Measurements from ENCODE around the gene SULT1C2. TPM values are rescaled to one million over a fixed set of nuclear protein-coding genes. Genes with fewer than 3 reads are reported as not detected.

The SULT1C2 gene
- total RNA-seq, 1 experiment from 2014 or later: not detected

- POLR2A ChIA-PET (ENCODE audit: low non-redundant PET): no interaction called here
- no peak for TF ChIP-seq EZH2 (IDR thresholded peaks at IDR 0.05; ENCODE audit: borderline replicate concordance, low read depth, low read length, poor library complexity, severe bottlenecking)
- TF ChIP-seq, protein P1, sequence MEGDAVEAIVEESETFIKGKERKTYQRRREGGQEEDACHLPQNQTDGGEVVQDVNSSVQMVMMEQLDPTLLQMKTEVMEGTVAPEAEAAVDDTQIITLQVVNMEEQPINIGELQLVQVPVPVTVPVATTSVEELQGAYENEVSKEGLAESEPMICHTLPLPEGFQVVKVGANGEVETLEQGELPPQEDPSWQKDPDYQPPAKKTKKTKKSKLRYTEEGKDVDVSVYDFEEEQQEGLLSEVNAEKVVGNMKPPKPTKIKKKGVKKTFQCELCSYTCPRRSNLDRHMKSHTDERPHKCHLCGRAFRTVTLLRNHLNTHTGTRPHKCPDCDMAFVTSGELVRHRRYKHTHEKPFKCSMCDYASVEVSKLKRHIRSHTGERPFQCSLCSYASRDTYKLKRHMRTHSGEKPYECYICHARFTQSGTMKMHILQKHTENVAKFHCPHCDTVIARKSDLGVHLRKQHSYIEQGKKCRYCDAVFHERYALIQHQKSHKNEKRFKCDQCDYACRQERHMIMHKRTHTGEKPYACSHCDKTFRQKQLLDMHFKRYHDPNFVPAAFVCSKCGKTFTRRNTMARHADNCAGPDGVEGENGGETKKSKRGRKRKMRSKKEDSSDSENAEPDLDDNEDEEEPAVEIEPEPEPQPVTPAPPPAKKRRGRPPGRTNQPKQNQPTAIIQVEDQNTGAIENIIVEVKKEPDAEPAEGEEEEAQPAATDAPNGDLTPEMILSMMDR (conservative IDR thresholded peaks at IDR 0.05; ENCODE audit: low read depth, low read length): no peak
- no peaks in the 10 kb centered on the region for H3K27me3 ChIP-seq (replicated peaks; ENCODE audit: insufficient read depth, low read depth, low read length, poor library complexity)
- intact Hi-C loops (cut with micrococcal nuclease; ENCODE audit: unreplicated experiment): no loop called here
- CTCF ChIA-PET: no interaction called here
- no peaks in the 10 kb centered on the region for H3K36me3 ChIP-seq (ENCODE audit: insufficient read depth, low read length, poor library complexity, severe bottlenecking)
- no peak overlapping the region for H3K27ac ChIP-seq (ENCODE audit: low read depth, low read length, poor library complexity, severe bottlenecking)
- no peaks in the 10 kb centered on the region for H3K4me1 ChIP-seq (ENCODE audit: insufficient read depth, low read length, poor library complexity, severe bottlenecking)
- BruUV-seq (replicated peaks): no TSS peak
- DNase-seq (ENCODE audit: low spot score): no peak
- H3K9me3 ChIP-seq (ENCODE audit: low read depth, low read length, poor library complexity, severe bottlenecking): no peaks in the 10 kb centered on the region
- H3K4me3 ChIP-seq (ENCODE audit: low read depth, low read length, poor library complexity, severe bottlenecking): no peak overlapping the region
Measured at GRCh38 chr2:108243566-108243965, 45.1 kb upstream of the SULT1C2 start.

- Histone ChIP-seq H3K27me3 (replicated peaks; ENCODE audit: insufficient read depth, low read depth, low read length, poor library complexity) (no peaks in the 10 kb centered on the region), H3K9me3 (ENCODE audit: low read depth, low read length, poor library complexity, severe bottlenecking) (no peaks in the 10 kb centered on the region), H3K4me1 (ENCODE audit: insufficient read depth, low read length, poor library complexity, severe bottlenecking) (no peaks in the 10 kb centered on the region), H3K27ac (ENCODE audit: low read depth, low read length, poor library complexity, severe bottlenecking) (no peak overlapping the region), H3K36me3 (ENCODE audit: insufficient read depth, low read length, poor library complexity, severe bottlenecking) (no peaks in the 10 kb centered on the region), H3K4me3 (ENCODE audit: low read depth, low read length, poor library complexity, severe bottlenecking) (no peak overlapping the region)
- intact Hi-C loops (cut with micrococcal nuclease; ENCODE audit: unreplicated experiment): no loop called here
- ChIA-PET CTCF (no interaction called here), POLR2A (ENCODE audit: low non-redundant PET) (no interaction called here)
- BruUV-seq (replicated peaks): no TSS peak
- TF ChIP-seq, protein P1 (conservative IDR thresholded peaks at IDR 0.05; ENCODE audit: low read depth, low read length): no peak
- no peak for TF ChIP-seq EZH2 (IDR thresholded peaks at IDR 0.05; ENCODE audit: borderline replicate concordance, low read depth, low read length, poor library complexity, severe bottlenecking)
- DNase-seq (ENCODE audit: low spot score): no peak
Measured at GRCh38 chr2:108244667-108245414, 43.9 kb upstream of the SULT1C2 start.

DNA sequence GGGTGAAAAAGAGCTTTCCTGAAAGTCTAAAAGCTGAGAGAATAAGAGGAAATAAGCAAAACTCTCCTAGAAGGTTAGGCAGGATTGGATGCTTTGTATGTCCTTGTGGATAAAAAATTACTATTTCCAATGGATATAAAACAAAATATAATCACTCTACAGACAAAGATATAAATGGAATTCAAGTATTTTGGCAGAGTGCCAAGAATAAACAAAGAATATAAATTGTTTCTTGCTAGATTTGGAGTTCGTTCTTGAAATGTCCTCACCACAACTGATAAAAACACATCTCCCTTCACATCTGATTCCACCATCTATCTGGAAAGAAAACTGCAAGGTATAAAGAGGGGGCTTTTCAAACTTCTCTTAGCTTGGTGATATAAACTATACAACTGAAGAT lies 35.6 kb upstream of the SULT1C2 start:
- Histone ChIP-seq H3K4me3 (ENCODE audit: low read depth, low read length, poor library complexity, severe bottlenecking) (no peak overlapping the region), H3K4me1 (ENCODE audit: insufficient read depth, low read length, poor library complexity, severe bottlenecking) (no peaks in the 10 kb centered on the region), H3K9me3 (ENCODE audit: low read depth, low read length, poor library complexity, severe bottlenecking) (no peaks in the 10 kb centered on the region), H3K36me3 (ENCODE audit: insufficient read depth, low read length, poor library complexity, severe bottlenecking) (no peaks in the 10 kb centered on the region), H3K27ac (ENCODE audit: low read depth, low read length, poor library complexity, severe bottlenecking) (no peak overlapping the region), H3K27me3 (replicated peaks; ENCODE audit: insufficient read depth, low read depth, low read length, poor library complexity) (no peaks in the 10 kb centered on the region)
- CTCF ChIA-PET: no interaction called here
- no peak for DNase-seq (ENCODE audit: low spot score)
- no TSS peak for BruUV-seq (replicated peaks)
- TF ChIP-seq, protein P1 (conservative IDR thresholded peaks at IDR 0.05; ENCODE audit: low read depth, low read length): no peak
- no peak for TF ChIP-seq EZH2 (IDR thresholded peaks at IDR 0.05; ENCODE audit: borderline replicate concordance, low read depth, low read length, poor library complexity, severe bottlenecking)
- POLR2A ChIA-PET (ENCODE audit: low non-redundant PET): no interaction called here
- intact Hi-C loops (cut with micrococcal nuclease; ENCODE audit: unreplicated experiment): no loop called here
